A673 (cell line): ENCODE results near the gene LGALS13. TPM values are rescaled to one million over a fixed set of nuclear protein-coding genes. Genes with fewer than 3 reads are reported as not detected.

Experiments
- BruUV-seq: library from RNA; stranded (reverse); fragments of 400-500 nt; replicated peaks from 2 replicates; lab custom pipeline; 2021; lab: Mats Ljungman, UMichigan
- CTCF ChIA-PET: fragments of 300-600 bp; sonication (Branson Sonifier 250); formaldehyde crosslinking; loops from one replicate; lab custom pipeline; 2022; ENCODE audit warnings: antibody characterized with exemption; lab: Charles Lee
- POLR2A ChIA-PET: fragments of 300-600 bp; sonication (Branson Sonifier 250); formaldehyde crosslinking; loops from one replicate; lab custom pipeline; 2022; ENCODE audit warnings: antibody characterized with exemption; ENCODE audit not compliant: low non-redundant PET; lab: Charles Lee
- DNase-seq: peaks from one replicate; pipeline ENCODE4 v3.0.0-alpha.2; 2015; ENCODE audit warnings: low spot score
- H3K27ac ChIP-seq: fragments of 200-600 bp; sonication (generic); 2 replicates; pipeline ENCODE4 v1.5.1; 2016; ENCODE audit warnings: mixed run types, low read depth, mild to moderate bottlenecking, mixed read lengths, antibody characterized with exemption, low read length; ENCODE audit not compliant: poor library complexity, severe bottlenecking
- H3K27me3 ChIP-seq: fragments of 200-600 bp; sonication (generic); replicated peaks from 2 replicates; pipeline ENCODE4 v1.6.1; 2017; ENCODE audit warnings: mixed run types, low read depth, mild to moderate bottlenecking, mixed read lengths, antibody characterized with exemption, low read length; ENCODE audit not compliant: insufficient read depth, poor library complexity
- H3K36me3 ChIP-seq: fragments of 200-600 bp; sonication (generic); 2 replicates; pipeline ENCODE4 v1.6.1; 2016; ENCODE audit warnings: mixed run types, mild to moderate bottlenecking, mixed read lengths, antibody characterized with exemption, low read length; ENCODE audit not compliant: insufficient read depth, poor library complexity, severe bottlenecking
- H3K4me1 ChIP-seq: fragments of 200-600 bp; sonication (generic); 2 replicates; pipeline ENCODE4 v1.6.1; 2017; ENCODE audit warnings: mixed run types, mild to moderate bottlenecking, mixed read lengths, antibody characterized with exemption, low read length; ENCODE audit not compliant: insufficient read depth, poor library complexity, severe bottlenecking
- H3K4me3 ChIP-seq: fragments of 200-600 bp; sonication (generic); 2 replicates; pipeline ENCODE4 v1.5.1; 2016; ENCODE audit warnings: low read depth, mixed run types, mild to moderate bottlenecking, mixed read lengths, low read length; ENCODE audit not compliant: poor library complexity, severe bottlenecking
- H3K9me3 ChIP-seq: fragments of 200-600 bp; sonication (generic); 2 replicates; pipeline ENCODE4 v1.6.1; 2016; ENCODE audit warnings: mixed run types, low read depth, mild to moderate bottlenecking, mixed read lengths, antibody characterized with exemption, low read length; ENCODE audit not compliant: poor library complexity, severe bottlenecking
- CTCF ChIP-seq: fragments of 300-800, 200-600 bp; sonication (generic); conservative IDR thresholded peaks from 2 replicates; pipeline ENCODE4 v1.5.1; 2017; ENCODE audit warnings: low read depth, mild to moderate bottlenecking, antibody characterized with exemption, low read length, moderate library complexity, mixed read lengths
- EZH2 ChIP-seq: fragments of 200-600 bp; sonication (generic); IDR thresholded peaks from 2 replicates; pipeline ENCODE4 v1.6.1; 2017; ENCODE audit warnings: borderline replicate concordance, low read depth, mild to moderate bottlenecking, mixed read lengths, antibody characterized with exemption, low read length; ENCODE audit not compliant: poor library complexity, severe bottlenecking
- intact Hi-C: fragments of 100-400 bp; cut with micrococcal nuclease; formaldehyde crosslinking; loops from one replicate; pipeline ENCODE4 v1.10.0; 2022; ENCODE audit not compliant: unreplicated experiment
- total RNA-seq: library from RNA; stranded (reverse); gene quantifications from 2 replicates; pipeline ENCODE4 v1.2.3, GENCODE V29; 2021

Gene LGALS13
- total RNA-seq, 1 experiment from 2014 or later = not detected

- Histone ChIP-seq H3K4me1 (no peaks in the 10 kb centered on the region), H3K36me3 (no peaks in the 10 kb centered on the region), H3K27ac (no peak overlapping the region), H3K9me3 (no peaks in the 10 kb centered on the region), H3K4me3 (no peak overlapping the region), H3K27me3 (peaks cover 16% of the 10 kb centered on the region)
- DNase-seq = no peak
- ChIA-PET POLR2A (no interaction called here), CTCF (no interaction called here)
- TF ChIP-seq CTCF (no peak), EZH2 (no peak)
- BruUV-seq = no TSS peak
- intact Hi-C loops = no loop called here
Observed at GRCh38 chr19:39641773-39642172, 39.4 kb downstream of the LGALS13 start.

GRCh38 chr19:39643591-39643990 lies 41.3 kb downstream of the LGALS13 start:
- Histone ChIP-seq H3K9me3 (no peaks in the 10 kb centered on the region), H3K36me3 (no peaks in the 10 kb centered on the region), H3K4me1 (no peaks in the 10 kb centered on the region), H3K27ac (no peak overlapping the region), H3K4me3 (no peak overlapping the region), H3K27me3 (peaks cover 15% of the 10 kb centered on the region)
- intact Hi-C loops = no loop called here
- no peak for DNase-seq
- BruUV-seq = no TSS peak
- TF ChIP-seq EZH2 (no peak), CTCF (no peak)
- ChIA-PET POLR2A (no interaction called here), CTCF (no interaction called here)

- H3K27ac ChIP-seq = no peak overlapping the region
- intact Hi-C loops = no loop called here
- no peaks in the 10 kb centered on the region for H3K9me3 ChIP-seq
- no peaks in the 10 kb centered on the region for H3K4me1 ChIP-seq
- no peaks in the 10 kb centered on the region for H3K36me3 ChIP-seq
- BruUV-seq = no TSS peak
- peak; percentile 48 for DNase-seq
- ChIA-PET CTCF (no interaction called here), POLR2A (no interaction called here)
- H3K4me3 ChIP-seq = no peak overlapping the region
- H3K27me3 ChIP-seq = peaks cover 18% of the 10 kb centered on the region
- TF ChIP-seq EZH2 (no peak), CTCF (no peak)
Observed at GRCh38 chr19:39645800-39646411, 43.6 kb downstream of the LGALS13 start.
